Esophagus squamous epithelium (tissue), 4 donors: ENCODE measurements around the gene TMEM258.

ENCODE experiments used
- CTCF ChIP-seq, 6 experiments: fragments of 450-650 bp in 4 of 6; fragments of 200-600 bp in 2 of 6; sonication (generic) in 2 of 6; IDR thresholded peaks; one replicate each; pipeline ENCODE4 v1.5.1; 2016 to 2019; ENCODE audit warnings: antibody characterized with exemption in 6 of 6, mild to moderate bottlenecking in 4 of 6, moderate library complexity in 4 of 6
- POLR2A ChIP-seq, 4 donors: fragments of 450-650 bp; IDR thresholded peaks; one replicate each; pipeline ENCODE4 v1.6.1; 2017; ENCODE audit warnings: antibody characterized with exemption in 4 of 4, mild to moderate bottlenecking in 4 of 4, moderate library complexity in 3 of 4

GRCh38 chr11:61780581-61781162 lies 11.7 kb downstream of the TMEM258 start:
- TF ChIP-seq CTCF (IDR thresholded peaks at IDR 0.05) (no peak), POLR2A (IDR thresholded peaks at IDR 0.05) (no peak)
